ENCODE results near the gene FRMD5.

DNA sequence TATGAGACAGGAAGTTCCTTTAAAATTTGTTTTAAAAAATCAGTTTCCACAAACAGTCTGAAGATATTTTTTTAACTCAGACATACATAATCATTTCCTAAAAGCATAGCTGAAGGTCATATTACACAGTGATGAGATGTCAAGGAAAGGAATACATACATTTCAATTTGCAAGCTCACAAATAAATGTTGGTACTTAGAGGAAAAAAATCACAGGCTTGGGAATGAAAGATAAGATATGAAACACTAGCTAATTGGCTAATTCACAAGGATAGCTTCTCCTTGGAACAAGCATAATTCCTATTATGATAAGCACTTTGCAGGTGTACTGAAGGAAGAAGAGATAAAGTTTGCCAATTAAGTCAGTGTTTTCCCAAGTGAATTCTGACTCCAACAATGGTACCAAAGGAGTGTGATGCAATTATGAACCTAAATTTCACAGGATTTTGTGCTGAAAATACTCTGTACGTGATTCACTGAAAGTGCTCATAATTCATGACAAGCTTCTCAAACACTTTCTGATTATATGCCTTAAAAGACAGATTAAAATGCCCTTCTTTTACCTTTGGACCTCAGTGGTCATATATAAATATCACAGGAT lies 112.4 kb downstream of the FRMD5 start:
- TF ChIP-seq, protein P1, sequence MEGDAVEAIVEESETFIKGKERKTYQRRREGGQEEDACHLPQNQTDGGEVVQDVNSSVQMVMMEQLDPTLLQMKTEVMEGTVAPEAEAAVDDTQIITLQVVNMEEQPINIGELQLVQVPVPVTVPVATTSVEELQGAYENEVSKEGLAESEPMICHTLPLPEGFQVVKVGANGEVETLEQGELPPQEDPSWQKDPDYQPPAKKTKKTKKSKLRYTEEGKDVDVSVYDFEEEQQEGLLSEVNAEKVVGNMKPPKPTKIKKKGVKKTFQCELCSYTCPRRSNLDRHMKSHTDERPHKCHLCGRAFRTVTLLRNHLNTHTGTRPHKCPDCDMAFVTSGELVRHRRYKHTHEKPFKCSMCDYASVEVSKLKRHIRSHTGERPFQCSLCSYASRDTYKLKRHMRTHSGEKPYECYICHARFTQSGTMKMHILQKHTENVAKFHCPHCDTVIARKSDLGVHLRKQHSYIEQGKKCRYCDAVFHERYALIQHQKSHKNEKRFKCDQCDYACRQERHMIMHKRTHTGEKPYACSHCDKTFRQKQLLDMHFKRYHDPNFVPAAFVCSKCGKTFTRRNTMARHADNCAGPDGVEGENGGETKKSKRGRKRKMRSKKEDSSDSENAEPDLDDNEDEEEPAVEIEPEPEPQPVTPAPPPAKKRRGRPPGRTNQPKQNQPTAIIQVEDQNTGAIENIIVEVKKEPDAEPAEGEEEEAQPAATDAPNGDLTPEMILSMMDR (IDR thresholded peaks at IDR 0.05; ENCODE audit: low read length), result no peak
- TF ChIP-seq EZH2phosphoT487 (IDR thresholded peaks at IDR 0.05; ENCODE audit: low read length), result no peak

Data from MM.1S (cell line).